ENCODE measurements around the gene RPRD2.

The RPRD2 gene

GRCh38 chr1:150456146-150456647, 92.2 kb downstream of the RPRD2 start:
- Histone ChIP-seq H3K27me3 (ENCODE audit: control insufficient read depth in 2 of 2, insufficient read depth in 2 of 2, low read length in 2 of 2) (no peaks in the 10 kb centered on the region), H3K36me3 (ENCODE audit: control insufficient read depth in 2 of 2, insufficient read depth in 2 of 2, low read length in 2 of 2) (peaks cover 21 to 43% of the 10 kb centered on the region in 2 donors), H3K4me3 (ENCODE audit: low read length in 2 of 2) (no peak overlapping the region), H3K9ac (ENCODE audit: low read depth in 1 of 2, low read length in 2 of 2) (no peak overlapping the region), H3K9me3 (ENCODE audit: control insufficient read depth in 2 of 2, low read length in 2 of 2) (no peaks in the 10 kb centered on the region), H3K4me1 (ENCODE audit: control insufficient read depth in 2 of 2, insufficient read depth in 2 of 2, low read length in 2 of 2) (no peaks in the 10 kb centered on the region), H3K27ac (ENCODE audit: low read depth in 2 of 2, low read length in 2 of 2) (no peak overlapping the region)

- no peaks in the 10 kb centered on the region for H3K27me3 ChIP-seq (ENCODE audit: control insufficient read depth in 2 of 2, insufficient read depth in 2 of 2, low read length in 2 of 2)
- H3K4me1 ChIP-seq (ENCODE audit: control insufficient read depth in 2 of 2, insufficient read depth in 2 of 2, low read length in 2 of 2): no peaks in the 10 kb centered on the region
- H3K9me3 ChIP-seq (ENCODE audit: control insufficient read depth in 2 of 2, low read length in 2 of 2): no peaks in the 10 kb centered on the region
- H3K27ac ChIP-seq (ENCODE audit: low read depth in 2 of 2, low read length in 2 of 2): no peak overlapping the region
- peaks cover 14 to 25% of the 10 kb centered on the region in 2 donors for H3K36me3 ChIP-seq (ENCODE audit: control insufficient read depth in 2 of 2, insufficient read depth in 2 of 2, low read length in 2 of 2)
- no peak overlapping the region for H3K4me3 ChIP-seq (ENCODE audit: low read length in 2 of 2)
- no peak overlapping the region for H3K9ac ChIP-seq (ENCODE audit: low read depth in 1 of 2, low read length in 2 of 2)
These were observed 100.5 kb downstream of the RPRD2 start for GRCh38 chr1:150464422-150464826.

- H3K4me1 ChIP-seq (ENCODE audit: control insufficient read depth in 2 of 2, insufficient read depth in 2 of 2, low read length in 2 of 2): no peaks in the 10 kb centered on the region
- H3K27ac ChIP-seq (ENCODE audit: low read depth in 2 of 2, low read length in 2 of 2): no peak overlapping the region
- peaks cover 25 to 34% of the 10 kb centered on the region in 2 donors for H3K36me3 ChIP-seq (ENCODE audit: control insufficient read depth in 2 of 2, insufficient read depth in 2 of 2, low read length in 2 of 2)
- no peak overlapping the region for H3K4me3 ChIP-seq (ENCODE audit: low read length in 2 of 2)
- H3K9me3 ChIP-seq (ENCODE audit: control insufficient read depth in 2 of 2, low read length in 2 of 2): no peaks in the 10 kb centered on the region
- no peaks in the 10 kb centered on the region for H3K27me3 ChIP-seq (ENCODE audit: control insufficient read depth in 2 of 2, insufficient read depth in 2 of 2, low read length in 2 of 2)
- H3K9ac ChIP-seq (ENCODE audit: low read depth in 1 of 2, low read length in 2 of 2): no peak overlapping the region
These were observed 103.0 kb downstream of the RPRD2 start for GRCh38 chr1:150466964-150467363.

GRCh38 chr1:150469291-150469690, 105.3 kb downstream of the RPRD2 start:
- H3K4me1 ChIP-seq (ENCODE audit: control insufficient read depth in 2 of 2, insufficient read depth in 2 of 2, low read length in 2 of 2): no peaks in the 10 kb centered on the region
- H3K27me3 ChIP-seq (ENCODE audit: control insufficient read depth in 2 of 2, insufficient read depth in 2 of 2, low read length in 2 of 2): no peaks in the 10 kb centered on the region
- H3K4me3 ChIP-seq (ENCODE audit: low read length in 2 of 2): no peak overlapping the region
- peaks cover 37 to 39% of the 10 kb centered on the region in 2 donors for H3K36me3 ChIP-seq (ENCODE audit: control insufficient read depth in 2 of 2, insufficient read depth in 2 of 2, low read length in 2 of 2)
- H3K9ac ChIP-seq (ENCODE audit: low read depth in 1 of 2, low read length in 2 of 2): no peak overlapping the region
- no peak overlapping the region for H3K27ac ChIP-seq (ENCODE audit: low read depth in 2 of 2, low read length in 2 of 2)
- no peaks in the 10 kb centered on the region for H3K9me3 ChIP-seq (ENCODE audit: control insufficient read depth in 2 of 2, low read length in 2 of 2)

- H3K9me3 ChIP-seq (ENCODE audit: control insufficient read depth in 2 of 2, low read length in 2 of 2): no peaks in the 10 kb centered on the region
- H3K27ac ChIP-seq (ENCODE audit: low read depth in 2 of 2, low read length in 2 of 2): no peak overlapping the region
- no peaks in the 10 kb centered on the region for H3K4me1 ChIP-seq (ENCODE audit: control insufficient read depth in 2 of 2, insufficient read depth in 2 of 2, low read length in 2 of 2)
- no peak overlapping the region for H3K4me3 ChIP-seq (ENCODE audit: low read length in 2 of 2)
- peaks cover 27 to 32% of the 10 kb centered on the region in 2 donors for H3K36me3 ChIP-seq (ENCODE audit: control insufficient read depth in 2 of 2, insufficient read depth in 2 of 2, low read length in 2 of 2)
- no peak overlapping the region for H3K9ac ChIP-seq (ENCODE audit: low read depth in 1 of 2, low read length in 2 of 2)
- H3K27me3 ChIP-seq (ENCODE audit: control insufficient read depth in 2 of 2, insufficient read depth in 2 of 2, low read length in 2 of 2): no peaks in the 10 kb centered on the region
These were observed 108.8 kb downstream of the RPRD2 start for GRCh38 chr1:150472601-150473200.

GRCh38 chr1:150473659-150474058, 109.7 kb downstream of the RPRD2 start:
- no peak overlapping the region for H3K9ac ChIP-seq (ENCODE audit: low read depth in 1 of 2, low read length in 2 of 2)
- H3K4me1 ChIP-seq (ENCODE audit: control insufficient read depth in 2 of 2, insufficient read depth in 2 of 2, low read length in 2 of 2): peaks cover 0 to 4% of the 10 kb centered on the region in 2 donors
- no peak overlapping the region for H3K4me3 ChIP-seq (ENCODE audit: low read length in 2 of 2)
- no peak overlapping the region for H3K27ac ChIP-seq (ENCODE audit: low read depth in 2 of 2, low read length in 2 of 2)
- H3K9me3 ChIP-seq (ENCODE audit: control insufficient read depth in 2 of 2, low read length in 2 of 2): no peaks in the 10 kb centered on the region
- no peaks in the 10 kb centered on the region for H3K27me3 ChIP-seq (ENCODE audit: control insufficient read depth in 2 of 2, insufficient read depth in 2 of 2, low read length in 2 of 2)
- H3K36me3 ChIP-seq (ENCODE audit: control insufficient read depth in 2 of 2, insufficient read depth in 2 of 2, low read length in 2 of 2): peaks cover 27 to 32% of the 10 kb centered on the region in 2 donors

- Histone ChIP-seq H3K9me3 (ENCODE audit: control insufficient read depth in 2 of 2, low read length in 2 of 2) (no peaks in the 10 kb centered on the region), H3K9ac (ENCODE audit: low read depth in 1 of 2, low read length in 2 of 2) (no peak overlapping the region), H3K4me3 (ENCODE audit: low read length in 2 of 2) (no peak overlapping the region), H3K27me3 (ENCODE audit: control insufficient read depth in 2 of 2, insufficient read depth in 2 of 2, low read length in 2 of 2) (no peaks in the 10 kb centered on the region), H3K27ac (ENCODE audit: low read depth in 2 of 2, low read length in 2 of 2) (no peak overlapping the region), H3K36me3 (ENCODE audit: control insufficient read depth in 2 of 2, insufficient read depth in 2 of 2, low read length in 2 of 2) (peaks cover 27 to 32% of the 10 kb centered on the region in 2 donors), H3K4me1 (ENCODE audit: control insufficient read depth in 2 of 2, insufficient read depth in 2 of 2, low read length in 2 of 2) (peaks cover 0 to 4% of the 10 kb centered on the region in 2 donors)
These were observed 110.9 kb downstream of the RPRD2 start for GRCh38 chr1:150474869-150475268.

- H3K4me3 ChIP-seq (ENCODE audit: low read length in 2 of 2): no peak overlapping the region
- no peak overlapping the region for H3K9ac ChIP-seq (ENCODE audit: low read depth in 1 of 2, low read length in 2 of 2)
- H3K36me3 ChIP-seq (ENCODE audit: control insufficient read depth in 2 of 2, insufficient read depth in 2 of 2, low read length in 2 of 2): peaks cover 13 to 14% of the 10 kb centered on the region in 2 donors
- no peaks in the 10 kb centered on the region for H3K9me3 ChIP-seq (ENCODE audit: control insufficient read depth in 2 of 2, low read length in 2 of 2)
- no peak overlapping the region for H3K27ac ChIP-seq (ENCODE audit: low read depth in 2 of 2, low read length in 2 of 2)
- H3K27me3 ChIP-seq (ENCODE audit: control insufficient read depth in 2 of 2, insufficient read depth in 2 of 2, low read length in 2 of 2): no peaks in the 10 kb centered on the region
- H3K4me1 ChIP-seq (ENCODE audit: control insufficient read depth in 2 of 2, insufficient read depth in 2 of 2, low read length in 2 of 2): peaks cover 0 to 4% of the 10 kb centered on the region in 2 donors
These were observed 112.8 kb downstream of the RPRD2 start for GRCh38 chr1:150476754-150477153.

GRCh38 chr1:150477320-150477719, 113.4 kb downstream of the RPRD2 start:
- H3K36me3 ChIP-seq (ENCODE audit: control insufficient read depth in 2 of 2, insufficient read depth in 2 of 2, low read length in 2 of 2): peaks cover 7 to 9% of the 10 kb centered on the region in 2 donors
- no peak overlapping the region for H3K4me3 ChIP-seq (ENCODE audit: low read length in 2 of 2)
- no peak overlapping the region for H3K27ac ChIP-seq (ENCODE audit: low read depth in 2 of 2, low read length in 2 of 2)

GRCh38 chr1:150477733-150478132, 113.8 kb downstream of the RPRD2 start:
- Histone ChIP-seq H3K9me3 (ENCODE audit: control insufficient read depth in 2 of 2, low read length in 2 of 2) (no peaks in the 10 kb centered on the region), H3K4me1 (ENCODE audit: control insufficient read depth in 2 of 2, insufficient read depth in 2 of 2, low read length in 2 of 2) (peaks cover 0 to 4% of the 10 kb centered on the region in 2 donors), H3K27me3 (ENCODE audit: control insufficient read depth in 2 of 2, insufficient read depth in 2 of 2, low read length in 2 of 2) (no peaks in the 10 kb centered on the region), H3K9ac (ENCODE audit: low read depth in 1 of 2, low read length in 2 of 2) (no peak overlapping the region), H3K36me3 (ENCODE audit: control insufficient read depth in 2 of 2, insufficient read depth in 2 of 2, low read length in 2 of 2) (peaks cover 3 to 5% of the 10 kb centered on the region in 2 donors), H3K27ac (ENCODE audit: low read depth in 2 of 2, low read length in 2 of 2) (no peak overlapping the region), H3K4me3 (ENCODE audit: low read length in 2 of 2) (no peak overlapping the region)

More at GRCh38 chr1:150477320-150477719, 113.4 kb downstream of the RPRD2 start:
- Histone ChIP-seq H3K27me3 (ENCODE audit: control insufficient read depth in 2 of 2, insufficient read depth in 2 of 2, low read length in 2 of 2) (no peaks in the 10 kb centered on the region), H3K4me1 (ENCODE audit: control insufficient read depth in 2 of 2, insufficient read depth in 2 of 2, low read length in 2 of 2) (peaks cover 0 to 4% of the 10 kb centered on the region in 2 donors), H3K9ac (ENCODE audit: low read depth in 1 of 2, low read length in 2 of 2) (no peak overlapping the region), H3K9me3 (ENCODE audit: control insufficient read depth in 2 of 2, low read length in 2 of 2) (no peaks in the 10 kb centered on the region)

Measured in mucosa of rectum (tissue), 2 donors.